Raji (cell line): ENCODE data around the gene HSD11B2.

Experiments used
- POLR2A ChIP-seq: IDR thresholded peaks from 2 replicates; pipeline ENCODE4 v1.6.1; 2011; ENCODE audit warnings: low read depth, low read length, control low read depth; ENCODE audit not compliant: insufficient read depth

HSD11B2 gene

GRCh38 chr16:67423015-67423414 lies 7.9 kb upstream of the HSD11B2 start:
- TF ChIP-seq POLR2A = no peak

- TF ChIP-seq POLR2A = no peak
Observed at GRCh38 chr16:67423611-67424260, 7.2 kb upstream of the HSD11B2 start.

- TF ChIP-seq POLR2A = no peak
Observed at GRCh38 chr16:67424261-67424615, 6.7 kb upstream of the HSD11B2 start.

GRCh38 chr16:67425061-67425460 lies 5.9 kb upstream of the HSD11B2 start:
- TF ChIP-seq POLR2A = no peak

GRCh38 chr16:67425580-67425979 lies 5.3 kb upstream of the HSD11B2 start:
- no peak for TF ChIP-seq POLR2A

GRCh38 chr16:67426022-67426421 lies 4.9 kb upstream of the HSD11B2 start:
- no peak for TF ChIP-seq POLR2A

GRCh38 chr16:67426950-67427349 lies 4.0 kb upstream of the HSD11B2 start:
- TF ChIP-seq POLR2A = no peak

- TF ChIP-seq POLR2A = no peak
Observed at GRCh38 chr16:67428146-67428731, 2.7 kb upstream of the HSD11B2 start.

- no peak for TF ChIP-seq POLR2A
Observed at GRCh38 chr16:67429053-67429798, 1.7 kb upstream of the HSD11B2 start.

- no peak for TF ChIP-seq POLR2A
Observed at GRCh38 chr16:67429799-67430503, 970 bp upstream of the HSD11B2 start.

GRCh38 chr16:67430504-67430976 lies 381 bp upstream of the HSD11B2 start:
- no peak for TF ChIP-seq POLR2A

GRCh38 chr16:67431775-67432505 lies 1.0 kb downstream of the HSD11B2 start:
- no peak for TF ChIP-seq POLR2A

GRCh38 chr16:67432506-67432890 lies 1.6 kb downstream of the HSD11B2 start:
- TF ChIP-seq POLR2A = no peak

- no peak for TF ChIP-seq POLR2A
Observed at GRCh38 chr16:67433131-67433719, 2.3 kb downstream of the HSD11B2 start.
